ENCODE results near the gene HUWE1.

DNA sequence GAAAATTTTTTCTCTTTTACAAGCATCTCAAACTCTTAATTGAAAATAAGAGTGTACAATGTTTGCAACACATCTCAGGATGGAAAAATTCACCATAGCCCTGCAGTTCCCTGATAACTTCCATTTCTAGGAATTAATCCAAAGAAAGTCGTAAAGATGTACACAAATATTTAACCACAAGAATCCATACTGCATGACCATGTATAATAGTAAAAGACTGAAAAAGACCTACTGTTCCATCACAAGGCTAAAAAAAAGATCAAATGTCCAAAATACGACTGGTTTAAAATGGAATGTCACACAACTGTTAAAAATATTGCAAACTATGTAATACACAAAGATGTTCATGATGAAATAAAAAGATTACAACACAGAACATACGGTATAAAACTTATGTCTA is 32.1 kb downstream of the HUWE1 start:
- TF ChIP-seq, protein P1, sequence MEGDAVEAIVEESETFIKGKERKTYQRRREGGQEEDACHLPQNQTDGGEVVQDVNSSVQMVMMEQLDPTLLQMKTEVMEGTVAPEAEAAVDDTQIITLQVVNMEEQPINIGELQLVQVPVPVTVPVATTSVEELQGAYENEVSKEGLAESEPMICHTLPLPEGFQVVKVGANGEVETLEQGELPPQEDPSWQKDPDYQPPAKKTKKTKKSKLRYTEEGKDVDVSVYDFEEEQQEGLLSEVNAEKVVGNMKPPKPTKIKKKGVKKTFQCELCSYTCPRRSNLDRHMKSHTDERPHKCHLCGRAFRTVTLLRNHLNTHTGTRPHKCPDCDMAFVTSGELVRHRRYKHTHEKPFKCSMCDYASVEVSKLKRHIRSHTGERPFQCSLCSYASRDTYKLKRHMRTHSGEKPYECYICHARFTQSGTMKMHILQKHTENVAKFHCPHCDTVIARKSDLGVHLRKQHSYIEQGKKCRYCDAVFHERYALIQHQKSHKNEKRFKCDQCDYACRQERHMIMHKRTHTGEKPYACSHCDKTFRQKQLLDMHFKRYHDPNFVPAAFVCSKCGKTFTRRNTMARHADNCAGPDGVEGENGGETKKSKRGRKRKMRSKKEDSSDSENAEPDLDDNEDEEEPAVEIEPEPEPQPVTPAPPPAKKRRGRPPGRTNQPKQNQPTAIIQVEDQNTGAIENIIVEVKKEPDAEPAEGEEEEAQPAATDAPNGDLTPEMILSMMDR (conservative IDR thresholded peaks at IDR 0.05 in 1 of 2, IDR thresholded peaks at IDR 0.05 in 1 of 2; ENCODE audit: low read depth in 1 of 2, low read length in 2 of 2) = no peak
- TF ChIP-seq EZH2 (IDR thresholded peaks at IDR 0.05; ENCODE audit: low read length, missing control alignments) = no peak

Data from fibroblast of lung (primary cell).